ENCODE measurements around the gene F12. TPM values are rescaled to one million over a fixed set of nuclear protein-coding genes. Genes with fewer than 3 reads are reported as not detected.

The F12 gene
- total and polyA plus RNA-seq, 2 of the 8 experiments (the other 6 are each of a cell fraction or from before 2014, with no cell fraction given) = 6.5 to 7.8 TPM

- CTCF ChIA-PET (ENCODE audit: partially characterized antibody) = interaction anchor here (1.3 to 2.8 kb wide), 2 partner anchors 13 to 20 kb away, joined by 3 to 11 read pairs; no protein-coding TSS in a partner anchor
- no peak overlapping the region for H3K4me3 ChIP-seq (ENCODE audit: extremely low read depth in 1 of 4, insufficient read depth in 2 of 4, low read depth in 3 of 4, low read length in 4 of 4)
- H2BK12ac ChIP-seq (ENCODE audit: low read depth, low read length) = no peak overlapping the region
- H3K4me1 ChIP-seq (replicated peaks in 1 of 4; ENCODE audit: control insufficient read depth in 3 of 4, insufficient read depth in 4 of 4, low read length in 3 of 4) = no peaks in the 10 kb centered on the region; a peak in 1 of 7 replicates
- DNase-seq (ENCODE audit: low read depth in 1 of 2, low spot score in 2 of 2) (no peak), FAIRE-seq (no peak)
- 91% methylated on average over 3 of the region's 3 CpGs; no CpG with 5 or more reads in 1 of the 2 experiments for WGBS, 2 experiments (ENCODE audit: extremely low coverage in 1 of 2, insufficient coverage in 1 of 2, insufficient read length in 1 of 2, insufficient replicate concordance in 2 of 2, low coverage in 1 of 2, low lambda C conversion rate in 2 of 2, missing lambda C conversion rate in 1 of 2)
- H3K56ac ChIP-seq (replicated peaks; ENCODE audit: insufficient read length, low read depth, low read length) = no peak overlapping the region
- no peaks in the 10 kb centered on the region for H3K79me2 ChIP-seq (ENCODE audit: control insufficient read depth in 1 of 2, insufficient read depth in 2 of 2, low read length in 2 of 2)
- H3K9ac ChIP-seq (replicated peaks in 1 of 4; ENCODE audit: extremely low read depth in 1 of 4, low read depth in 3 of 4, low read length in 3 of 4) = no peak overlapping the region
- H3K4me2 ChIP-seq (ENCODE audit: insufficient read depth in 1 of 2, low read depth in 2 of 2, low read length in 2 of 2) = no peak overlapping the region
- H3K23ac ChIP-seq (ENCODE audit: insufficient read length) = no peak overlapping the region
- H3K27ac ChIP-seq (ENCODE audit: low read depth, low read length) = no peak overlapping the region
- no peak overlapping the region for H2BK5ac ChIP-seq (ENCODE audit: low read depth, low read length)
- H3K36me3 ChIP-seq (ENCODE audit: control insufficient read depth in 2 of 4, insufficient read depth in 4 of 4, low read length in 3 of 4) = no peaks in the 10 kb centered on the region
- no peak overlapping the region for H4K5ac ChIP-seq (ENCODE audit: insufficient read length, low read depth, low read length)
- H3K14ac ChIP-seq (ENCODE audit: insufficient read length) = no peak overlapping the region
- H2BK20ac ChIP-seq (ENCODE audit: low read length) = no peak overlapping the region
- H3K4ac ChIP-seq (replicated peaks; ENCODE audit: insufficient read length, low read depth, low read length) = no peak overlapping the region
- H4K91ac ChIP-seq (replicated peaks; ENCODE audit: insufficient read length, low read length) = no peak overlapping the region
- no peak overlapping the region for H2BK15ac ChIP-seq (ENCODE audit: low read length)
- no peaks in the 10 kb centered on the region for H3K9me3 ChIP-seq (ENCODE audit: insufficient read depth in 2 of 2, low read depth in 1 of 2, low read length in 1 of 2)
- H3K79me1 ChIP-seq (ENCODE audit: low read depth, low read length) = no peaks in the 10 kb centered on the region
- no peaks in the 10 kb centered on the region for H3K23me2 ChIP-seq (ENCODE audit: low read depth, low read length)
- no peak overlapping the region for H4K8ac ChIP-seq (ENCODE audit: extremely low read depth, insufficient read depth, low read length)
- no peak overlapping the region for H2AFZ ChIP-seq (ENCODE audit: low read length)
- peaks cover under 1 to 29% (median 6%) of the 10 kb centered on the region in 4 experiments; a peak in 6 of 7 replicates for H3K27me3 ChIP-seq (replicated peaks in 1 of 4; ENCODE audit: control insufficient read depth in 3 of 4, extremely low read depth in 1 of 4, insufficient read depth in 3 of 4, low read length in 3 of 4)
- no peaks in the 10 kb centered on the region for H4K20me1 ChIP-seq (replicated peaks in 1 of 2; ENCODE audit: control insufficient read depth in 1 of 2, insufficient read depth in 2 of 2, low read length in 2 of 2)
- H3K18ac ChIP-seq (ENCODE audit: extremely low read depth, low read length) = no peak overlapping the region
- no peak overlapping the region for H2AK5ac ChIP-seq (ENCODE audit: low read depth, low read length)
- no peak overlapping the region for H2BK120ac ChIP-seq (replicated peaks; ENCODE audit: low read depth, low read length)
- POLR2A ChIA-PET (ENCODE audit: partially characterized antibody) = interaction anchor here (2.4 kb wide), 1 partner anchor 16 kb away, joined by 6 read pairs; the partner anchor contains the start of gene GRK6
- no peak for TF ChIP-seq RBBP5 (IDR thresholded peaks at IDR 0.05; ENCODE audit: borderline replicate concordance, low read depth, low read length)
- no peak for TF ChIP-seq POU5F1 (IDR thresholded peaks at IDR 0.05; ENCODE audit: low read depth, low read length)
- TF ChIP-seq CTBP2 (IDR thresholded peaks at IDR 0.05; ENCODE audit: borderline replicate concordance, insufficient read depth, insufficient read length, low read length) = no peak
- no peak for TF ChIP-seq YY1 (IDR thresholded peaks at IDR 0.05; ENCODE audit: low read depth, low read length)
- no peak for TF ChIP-seq HDAC6 (IDR thresholded peaks at IDR 0.05; ENCODE audit: low read depth, low read length)
- TF ChIP-seq CBX8 (IDR thresholded peaks at IDR 0.05; ENCODE audit: borderline replicate concordance, low read depth, low read length) = no peak
- no peak for TF ChIP-seq RFX5 (IDR thresholded peaks at IDR 0.05; ENCODE audit: borderline replicate concordance, low read depth, low read length)
- TF ChIP-seq FOSL1 (IDR thresholded peaks at IDR 0.05; ENCODE audit: insufficient read depth, low read depth, low read length) = no peak
- TF ChIP-seq MAX (IDR thresholded peaks at IDR 0.05) = no peak
- TF ChIP-seq GABPA (IDR thresholded peaks at IDR 0.05; ENCODE audit: borderline replicate concordance, insufficient read depth, low read length) = no peak
- TF ChIP-seq CTCF (IDR thresholded peaks at IDR 0.05; ENCODE audit: control extremely low read depth in 1 of 3, insufficient read depth in 1 of 3, low read depth in 1 of 3, low read length in 3 of 3) = no peak
These were observed 1.2 kb upstream of the F12 start for GRCh38 chr5:177410575-177410974.
